HUES64 (cell line): ENCODE data around the gene DBET.
A peak's percentile ranks its signal among the peaks of the same experiment; 100 is the strongest.
"Not testable (repeated sequence)": the region's sequence is repeated elsewhere in the genome, so short reads cannot be mapped to it uniquely, and the experiment has no call there.

Source experiments
- H3K27ac ChIP-seq: 2 replicates; pipeline ENCODE4 v1.7.0; 2013; ENCODE audit warnings: low read depth, low read length, inconsistent platforms
- H3K27me3 ChIP-seq: 2 replicates; pipeline ENCODE4 v1.6.1; 2013; ENCODE audit warnings: mild to moderate bottlenecking, low read length; ENCODE audit not compliant: insufficient read depth
- H3K36me3 ChIP-seq: 2 replicates; pipeline ENCODE4 v1.6.1; 2013; ENCODE audit warnings: mild to moderate bottlenecking, low read length; ENCODE audit not compliant: insufficient read depth
- H3K4me1 ChIP-seq: 2 replicates; pipeline ENCODE4 v1.6.1; 2013; ENCODE audit warnings: mild to moderate bottlenecking, low read length, moderate library complexity; ENCODE audit not compliant: insufficient read depth
- H3K4me3 ChIP-seq: 2 replicates; pipeline ENCODE4 v1.5.1; 2013; ENCODE audit warnings: mild to moderate bottlenecking, low read length, moderate library complexity
- H3K9ac ChIP-seq: 2 replicates; pipeline ENCODE4 v1.6.1; 2013; ENCODE audit warnings: mild to moderate bottlenecking, low read depth, low read length
- H3K9me3 ChIP-seq: 2 replicates; pipeline ENCODE4 v1.6.1; 2013; ENCODE audit warnings: low read depth, low read length; ENCODE audit not compliant: insufficient read depth
- WGBS: fragments of 150-250, 120-280 bp; methylation state at CpG from one replicate; pipeline ENCODE4 v1.1.7; 2013; ENCODE audit warnings: missing lambda C conversion rate; 5-methylcytosine and 5-hydroxymethylcytosine counted together

Gene DBET

DNA sequence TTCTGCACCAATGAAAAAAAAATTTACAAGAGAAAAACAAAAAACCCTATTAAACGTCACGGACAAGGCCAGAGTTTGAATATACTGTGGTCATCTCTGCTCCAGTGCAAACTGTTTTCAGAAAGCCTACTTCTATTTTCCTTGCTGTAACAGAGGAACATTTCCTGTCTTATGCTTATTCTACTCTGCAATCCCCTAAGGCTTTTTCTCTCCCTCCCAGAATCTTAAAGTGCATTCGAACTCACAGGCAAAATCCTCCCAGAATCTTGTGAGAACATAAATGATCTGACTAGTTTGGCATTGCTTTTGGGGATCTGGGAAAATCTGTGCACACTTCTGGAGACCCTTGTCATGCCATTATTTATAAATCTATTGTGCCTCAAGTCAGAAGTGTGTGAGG is 503 bp downstream of the DBET start:
- not testable (repeated sequence) for H3K4me3 ChIP-seq, H3K4me1 ChIP-seq, H3K9me3 ChIP-seq, H3K27me3 ChIP-seq, H3K9ac ChIP-seq, H3K27ac ChIP-seq, H3K36me3 ChIP-seq
- 83% methylated on average over 3 of the region's 3 CpGs for WGBS

DNA sequence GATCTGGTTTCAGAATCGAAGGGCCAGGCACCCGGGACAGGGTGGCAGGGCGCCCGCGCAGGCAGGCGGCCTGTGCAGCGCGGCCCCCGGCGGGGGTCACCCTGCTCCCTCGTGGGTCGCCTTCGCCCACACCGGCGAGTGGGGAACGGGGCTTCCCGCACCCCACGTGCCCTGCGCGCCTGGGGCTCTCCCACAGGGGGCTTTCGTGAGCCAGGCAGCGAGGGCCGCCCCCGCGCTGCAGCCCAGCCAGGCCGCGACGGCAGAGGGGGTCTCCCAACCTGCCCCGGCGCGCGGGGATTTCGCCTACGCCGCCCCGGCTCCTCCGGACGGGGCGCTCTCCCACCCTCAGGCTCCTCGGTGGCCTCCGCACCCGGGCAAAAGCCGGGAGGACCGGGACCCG is 4.0 kb downstream of the DBET start:
- not testable (repeated sequence) for H3K27me3 ChIP-seq, H3K9me3 ChIP-seq, H3K36me3 ChIP-seq, H3K9ac ChIP-seq, H3K4me3 ChIP-seq, H3K27ac ChIP-seq, H3K4me1 ChIP-seq
- WGBS = 73% methylated on average over 28 of the region's 45 CpGs

DNA sequence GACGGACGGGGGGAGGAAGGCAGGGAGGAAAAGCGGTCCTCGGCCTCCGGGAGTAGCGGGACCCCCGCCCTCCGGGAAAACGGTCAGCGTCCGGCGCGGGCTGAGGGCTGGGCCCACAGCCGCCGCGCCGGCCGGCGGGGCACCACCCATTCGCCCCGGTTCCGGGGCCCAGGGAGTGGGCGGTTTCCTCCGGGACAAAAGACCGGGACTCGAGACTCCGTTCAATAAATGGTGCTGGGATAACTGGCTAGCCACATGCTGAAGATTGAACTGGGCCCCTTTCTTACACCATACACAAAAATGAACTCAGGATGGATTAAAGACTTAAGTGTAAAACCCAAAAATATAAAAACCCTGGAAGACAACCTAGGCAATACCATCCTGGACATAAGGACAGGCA is 28.8 kb downstream of the DBET start:
- not testable (repeated sequence) for H3K36me3 ChIP-seq, H3K4me3 ChIP-seq, H3K27me3 ChIP-seq, H3K27ac ChIP-seq, H3K9ac ChIP-seq, H3K4me1 ChIP-seq, H3K9me3 ChIP-seq
- no CpG with 5 or more reads among the region's 27 CpGs for WGBS

DNA sequence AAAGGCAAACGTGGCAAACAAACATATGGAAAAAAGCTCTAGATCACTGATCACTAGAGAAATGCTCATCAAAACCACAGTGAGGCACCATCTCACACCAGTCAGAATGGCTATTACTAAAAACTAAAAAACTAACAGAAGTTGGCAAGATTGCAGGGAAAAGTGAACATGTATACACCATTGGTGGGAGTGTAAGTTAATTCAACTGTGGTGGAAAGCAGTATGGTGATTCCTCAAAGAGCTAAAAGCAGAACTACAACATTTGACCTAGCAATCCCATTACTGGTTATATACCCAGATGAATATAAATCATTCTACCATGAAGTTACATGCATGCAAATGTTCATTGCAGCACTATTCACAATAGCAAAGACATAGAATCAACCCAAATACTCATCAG is 29.7 kb downstream of the DBET start:
- H3K4me3 ChIP-seq, H3K9ac ChIP-seq, H3K27me3 ChIP-seq, H3K9me3 ChIP-seq, H3K27ac ChIP-seq, H3K4me1 ChIP-seq, H3K36me3 ChIP-seq: not testable (repeated sequence)
- no CpG with 5 or more reads among the region's 1 CpG for WGBS

DNA sequence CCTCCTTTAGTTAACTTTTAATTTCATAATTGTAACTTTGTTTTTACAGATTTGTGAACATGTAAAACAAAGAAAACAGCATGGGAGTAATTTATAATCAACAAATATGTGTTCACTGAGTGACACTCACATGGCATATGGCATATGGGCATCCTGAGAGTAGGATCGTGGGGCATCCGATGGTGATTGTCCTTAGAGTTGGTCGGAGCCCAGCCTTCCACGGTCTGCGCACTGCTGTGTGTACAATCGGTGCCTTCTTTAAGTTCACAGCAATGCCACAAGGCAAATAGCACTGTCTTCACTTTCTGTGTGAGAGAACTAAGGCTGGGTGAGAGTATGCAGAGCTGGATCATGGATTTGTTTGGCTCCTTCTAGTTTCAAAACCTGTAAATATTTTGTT is 31.0 kb downstream of the DBET start:
- H3K4me1 ChIP-seq, H3K27ac ChIP-seq, H3K36me3 ChIP-seq, H3K4me3 ChIP-seq, H3K27me3 ChIP-seq, H3K9me3 ChIP-seq, H3K9ac ChIP-seq: not testable (repeated sequence)
- no CpG with 5 or more reads among the region's 6 CpGs for WGBS

DNA sequence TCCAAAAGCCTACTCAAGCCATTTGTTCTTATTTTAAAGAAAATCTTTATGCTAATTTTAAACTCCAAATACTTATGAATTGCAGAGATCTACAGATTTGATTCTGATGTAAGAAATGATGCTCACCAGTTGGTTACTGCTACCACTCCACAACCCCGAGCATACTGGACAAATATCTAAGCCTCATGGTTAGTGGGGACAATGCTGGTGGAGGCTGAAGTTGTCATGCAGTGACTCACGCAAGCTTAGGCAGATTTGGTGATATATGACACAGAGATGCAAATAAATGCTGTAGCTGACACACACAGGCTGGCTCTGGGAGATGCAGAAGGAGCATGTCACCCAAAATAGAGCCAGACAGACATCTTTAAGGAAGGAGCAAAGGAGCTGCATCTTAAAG is 35.3 kb downstream of the DBET start:
- H3K4me1 ChIP-seq, H3K9ac ChIP-seq, H3K27ac ChIP-seq, H3K4me3 ChIP-seq, H3K9me3 ChIP-seq, H3K36me3 ChIP-seq, H3K27me3 ChIP-seq: not testable (repeated sequence)
- no CpG with 5 or more reads among the region's 2 CpGs for WGBS

DNA sequence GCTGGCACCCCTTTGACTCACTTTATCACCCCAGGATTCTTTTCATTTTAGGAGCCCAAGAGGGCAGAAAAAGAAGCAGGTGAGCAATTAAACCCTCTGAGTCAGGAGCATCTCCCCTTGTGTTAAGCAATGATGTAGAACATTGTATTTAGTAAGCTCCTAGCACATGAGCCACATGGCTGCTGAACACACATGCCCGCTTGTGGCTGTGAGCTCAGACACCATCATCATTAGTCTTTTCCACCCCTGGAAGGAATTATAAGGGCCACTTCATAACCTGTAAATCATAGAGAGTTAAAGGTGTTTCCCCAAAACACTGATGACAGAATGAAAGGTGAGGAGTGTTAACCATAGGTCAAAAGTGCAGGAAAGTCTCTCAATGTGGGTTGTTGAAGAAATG is 37.2 kb downstream of the DBET start:
- H3K9me3 ChIP-seq, H3K36me3 ChIP-seq, H3K4me1 ChIP-seq, H3K4me3 ChIP-seq, H3K27ac ChIP-seq, H3K9ac ChIP-seq, H3K27me3 ChIP-seq: not testable (repeated sequence)
- WGBS = no CpG with 5 or more reads among the region's 1 CpG

DNA sequence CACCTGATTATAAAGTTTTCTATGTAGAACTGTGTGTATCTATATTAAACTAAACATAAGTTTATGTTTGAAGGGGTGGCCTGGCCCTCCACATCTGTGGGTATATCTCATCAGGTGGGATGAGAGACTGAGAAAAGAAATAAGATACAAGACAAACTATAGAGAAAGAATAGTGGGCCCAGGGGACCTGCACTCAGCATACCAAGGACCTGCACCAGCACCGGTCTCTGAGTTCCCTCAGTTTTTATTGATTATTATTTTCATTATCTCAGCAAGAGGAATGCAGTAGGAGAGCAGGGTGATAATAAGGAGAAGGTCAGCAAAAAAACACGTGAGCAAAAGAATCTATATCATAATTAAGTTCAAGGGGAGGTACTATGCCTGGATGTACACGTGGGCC is 41.9 kb downstream of the DBET start:
- Histone ChIP-seq H3K4me3 (peak overlapping the region; percentile 12; the same call in 1 of the 2 replicates), H3K9me3 (peaks cover 55% of the 10 kb centered on the region)
- not testable (repeated sequence) for H3K27ac ChIP-seq, H3K36me3 ChIP-seq, H3K9ac ChIP-seq, H3K4me1 ChIP-seq, H3K27me3 ChIP-seq
- 37% methylated on average over 3 of the region's 3 CpGs for WGBS

DNA sequence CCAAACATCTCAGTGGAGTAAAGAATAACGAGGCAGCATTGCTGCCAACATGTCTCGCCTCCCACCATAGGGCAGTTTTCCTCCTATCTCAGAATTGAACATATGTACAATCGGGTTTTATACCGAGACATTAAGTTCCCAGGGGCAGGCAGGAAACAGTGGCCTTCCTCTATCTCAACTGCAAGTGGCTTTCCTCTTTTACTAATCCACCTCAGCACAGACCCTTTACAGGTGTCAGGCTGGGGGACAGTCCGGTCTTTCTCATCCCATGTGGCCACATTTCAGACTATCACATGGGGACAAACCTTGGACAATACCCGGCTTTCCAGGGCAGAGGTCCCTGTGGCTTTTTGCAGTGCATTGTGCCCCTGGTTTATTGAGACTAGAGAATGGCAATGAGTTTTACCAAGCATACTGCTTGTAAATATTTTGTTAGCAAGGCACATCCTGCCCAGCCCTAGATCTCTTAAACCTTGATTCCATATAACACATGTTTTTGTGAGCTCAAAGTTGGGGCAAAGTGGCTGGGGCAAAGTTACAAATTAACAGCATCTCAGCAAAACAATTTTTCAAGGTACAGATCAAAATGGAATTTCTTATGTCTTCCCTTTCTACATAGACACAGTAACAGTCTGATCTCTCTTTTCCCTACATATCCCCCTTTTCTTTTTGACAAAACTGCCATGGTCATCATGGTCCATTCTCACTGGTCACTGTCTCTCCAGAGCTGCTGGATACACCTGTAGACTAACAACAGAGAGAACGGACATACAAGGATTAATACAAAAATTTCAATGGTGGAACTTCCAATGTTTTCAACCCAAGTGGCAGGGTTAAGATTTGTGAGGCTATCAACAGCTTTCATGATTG is 42.5 kb downstream of the DBET start:
- not testable (repeated sequence) for H3K27me3 ChIP-seq, H3K36me3 ChIP-seq, H3K4me1 ChIP-seq, H3K27ac ChIP-seq, H3K9ac ChIP-seq
- Histone ChIP-seq H3K9me3 (peaks cover 61% of the 10 kb centered on the region), H3K4me3 (peak overlapping the region; percentile 12; the same call in 1 of the 2 replicates)
- WGBS = 62% methylated on average over 7 of the region's 7 CpGs

DNA sequence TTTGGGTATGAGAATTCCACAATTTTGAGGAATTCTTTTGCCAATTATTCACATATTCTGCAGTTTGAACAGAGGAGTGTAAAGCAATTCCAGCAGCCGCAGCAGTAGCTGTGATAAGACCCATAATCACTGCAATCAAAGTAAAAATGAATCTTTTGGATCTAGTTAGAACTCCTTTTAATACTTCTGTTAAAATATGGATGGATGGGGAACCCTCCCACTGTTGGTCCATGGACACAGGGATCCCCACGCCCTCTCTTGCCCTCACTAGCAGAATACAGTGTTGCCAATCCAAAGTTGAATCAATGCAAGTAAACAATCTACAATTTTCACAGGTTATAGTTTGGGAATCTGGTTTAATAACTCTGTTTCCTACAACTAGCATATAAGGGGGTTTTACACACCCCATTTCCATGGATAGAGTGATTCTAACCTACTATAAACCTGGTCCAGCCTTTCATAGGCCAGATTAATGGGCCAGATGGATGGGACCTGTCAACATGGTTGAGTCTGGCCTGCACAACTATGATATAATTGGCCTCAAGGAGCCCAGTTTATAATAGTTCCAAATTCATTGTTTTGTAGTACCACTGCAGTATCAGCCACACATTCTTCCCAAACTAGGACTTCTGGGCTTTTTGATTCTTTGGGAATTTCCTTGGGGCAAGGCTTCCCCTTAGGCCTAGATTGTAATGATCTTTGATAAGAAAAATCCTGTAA is 43.6 kb downstream of the DBET start:
- H3K27me3 ChIP-seq, H3K9ac ChIP-seq, H3K27ac ChIP-seq, H3K4me1 ChIP-seq, H3K4me3 ChIP-seq, H3K36me3 ChIP-seq: not testable (repeated sequence)
- H3K9me3 ChIP-seq = peaks cover 71% of the 10 kb centered on the region
- WGBS = 47% methylated on average over 2 of the region's 2 CpGs

DNA sequence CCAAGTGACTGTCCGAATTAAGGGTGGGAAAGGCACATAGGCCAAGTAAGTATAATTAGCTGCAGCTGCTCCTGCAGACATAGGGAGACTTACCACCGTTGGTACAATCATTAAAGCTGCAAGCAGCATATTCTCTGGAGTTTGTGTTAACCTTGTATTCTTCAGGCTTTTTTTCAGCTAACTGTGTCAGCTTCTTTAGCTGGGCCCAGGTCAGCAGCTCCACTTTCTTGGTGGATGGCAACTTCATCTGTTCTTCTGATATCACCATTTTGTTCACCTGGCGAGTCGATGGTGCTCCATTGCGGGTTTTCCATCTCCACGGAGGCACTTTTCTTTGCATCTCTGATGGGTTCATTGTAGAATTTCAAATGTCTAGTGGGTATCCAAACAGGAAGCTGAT is 44.5 kb downstream of the DBET start:
- WGBS = 74% methylated on average over 6 of the region's 6 CpGs
- H3K4me1 ChIP-seq, H3K9ac ChIP-seq, H3K4me3 ChIP-seq, H3K27ac ChIP-seq, H3K36me3 ChIP-seq, H3K27me3 ChIP-seq: not testable (repeated sequence)
- H3K9me3 ChIP-seq = peaks cover 71% of the 10 kb centered on the region
